ENCODE measurements around the gene ACOT8.

GRCh38 chr20:45852326-45852725, 4.9 kb downstream of the ACOT8 start:
- TF ChIP-seq CTCF (IDR thresholded peaks at IDR 0.05; ENCODE audit: insufficient read depth, low read length) (no peak), GABPA (IDR thresholded peaks at IDR 0.05; ENCODE audit: low read depth) (no peak)
- TF ChIP-seq, protein P1, sequence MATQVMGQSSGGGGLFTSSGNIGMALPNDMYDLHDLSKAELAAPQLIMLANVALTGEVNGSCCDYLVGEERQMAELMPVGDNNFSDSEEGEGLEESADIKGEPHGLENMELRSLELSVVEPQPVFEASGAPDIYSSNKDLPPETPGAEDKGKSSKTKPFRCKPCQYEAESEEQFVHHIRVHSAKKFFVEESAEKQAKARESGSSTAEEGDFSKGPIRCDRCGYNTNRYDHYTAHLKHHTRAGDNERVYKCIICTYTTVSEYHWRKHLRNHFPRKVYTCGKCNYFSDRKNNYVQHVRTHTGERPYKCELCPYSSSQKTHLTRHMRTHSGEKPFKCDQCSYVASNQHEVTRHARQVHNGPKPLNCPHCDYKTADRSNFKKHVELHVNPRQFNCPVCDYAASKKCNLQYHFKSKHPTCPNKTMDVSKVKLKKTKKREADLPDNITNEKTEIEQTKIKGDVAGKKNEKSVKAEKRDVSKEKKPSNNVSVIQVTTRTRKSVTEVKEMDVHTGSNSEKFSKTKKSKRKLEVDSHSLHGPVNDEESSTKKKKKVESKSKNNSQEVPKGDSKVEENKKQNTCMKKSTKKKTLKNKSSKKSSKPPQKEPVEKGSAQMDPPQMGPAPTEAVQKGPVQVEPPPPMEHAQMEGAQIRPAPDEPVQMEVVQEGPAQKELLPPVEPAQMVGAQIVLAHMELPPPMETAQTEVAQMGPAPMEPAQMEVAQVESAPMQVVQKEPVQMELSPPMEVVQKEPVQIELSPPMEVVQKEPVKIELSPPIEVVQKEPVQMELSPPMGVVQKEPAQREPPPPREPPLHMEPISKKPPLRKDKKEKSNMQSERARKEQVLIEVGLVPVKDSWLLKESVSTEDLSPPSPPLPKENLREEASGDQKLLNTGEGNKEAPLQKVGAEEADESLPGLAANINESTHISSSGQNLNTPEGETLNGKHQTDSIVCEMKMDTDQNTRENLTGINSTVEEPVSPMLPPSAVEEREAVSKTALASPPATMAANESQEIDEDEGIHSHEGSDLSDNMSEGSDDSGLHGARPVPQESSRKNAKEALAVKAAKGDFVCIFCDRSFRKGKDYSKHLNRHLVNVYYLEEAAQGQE (IDR thresholded peaks at IDR 0.05; ENCODE audit: insufficient replicate concordance, low read depth) = no peak

Data from HL-60 (cell line).